ENCODE results near the gene NUP35. TPM values are rescaled to one million over a fixed set of nuclear protein-coding genes. Genes with fewer than 3 reads are reported as not detected.

The NUP35 gene
- total RNA-seq, 1 experiment from 2014 or later, result 25.0 TPM

DNA sequence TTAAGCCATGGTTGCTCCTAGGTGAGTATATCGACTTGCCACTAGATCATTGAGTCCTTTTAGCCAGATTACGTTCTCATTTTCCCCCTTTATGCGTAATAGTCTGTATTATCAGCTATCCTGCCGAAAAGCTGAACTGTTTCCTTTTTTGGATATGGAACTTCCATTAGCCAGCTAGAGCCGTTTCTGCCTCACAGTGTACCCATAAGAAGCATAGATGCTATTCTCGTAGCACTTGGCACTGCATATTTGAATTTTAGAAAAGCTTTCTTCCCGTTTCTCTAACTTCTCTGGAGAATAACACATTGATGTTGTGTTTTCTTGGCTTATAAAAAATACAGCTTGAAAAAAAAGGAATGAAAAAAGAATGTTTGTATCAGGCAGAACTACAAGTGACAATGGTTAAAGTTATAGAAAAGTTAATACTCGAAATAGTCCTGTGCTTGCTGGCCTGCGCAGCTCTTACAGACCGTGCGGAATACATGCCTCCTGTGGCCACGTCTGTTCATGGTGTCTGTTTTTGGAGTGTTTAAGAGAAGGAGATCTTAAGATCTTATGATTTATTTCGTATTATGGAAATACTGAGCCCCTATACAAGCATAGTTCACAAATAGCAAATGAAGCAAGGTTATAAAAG, 45.0 kb upstream of the NUP35 start:
- POLR2A ChIA-PET (ENCODE audit: unreplicated experiment), result interaction anchor here (0.6 to 0.7 kb wide), 4 partner anchors 22 to 148 kb away, joined by 5 to 11 read pairs (median 8); partner anchors contain the start of gene NCKAP1
- H4K20me1 ChIP-seq (ENCODE audit: low read length), result no peaks in the 10 kb centered on the region
- ATAC-seq, result peak; percentile 51

DNA sequence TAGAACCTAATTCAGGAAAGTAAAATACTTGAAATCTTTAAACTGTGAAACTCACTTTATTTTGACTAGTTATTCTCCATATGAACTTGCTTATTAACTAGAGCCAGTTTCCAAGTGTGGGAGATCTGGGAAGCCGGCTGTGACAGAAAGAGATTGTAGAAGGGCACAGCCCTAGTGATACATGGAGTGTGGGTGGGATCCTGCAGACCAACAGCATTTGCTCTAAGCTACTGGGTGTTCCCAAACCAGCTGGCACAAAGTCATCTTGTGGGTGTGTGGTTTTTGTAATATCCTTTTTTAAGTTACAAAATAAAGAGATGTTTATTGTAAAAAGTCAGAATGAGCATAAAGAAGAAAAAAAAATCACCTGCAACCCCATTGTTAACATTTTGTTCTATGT, 42.3 kb upstream of the NUP35 start:
- intact Hi-C loops (cut with micrococcal nuclease), result no loop called here
- CTCF ChIA-PET, result no interaction called here

More for the DNA sequence above, 45.0 kb upstream of the NUP35 start:
- no peaks in the 10 kb centered on the region for H3K9me3 ChIP-seq (ENCODE audit: low read length)
- H3K4me2 ChIP-seq (ENCODE audit: low read length), result peak overlapping the region; percentile 87
- no TSS peak for BruUV-seq (replicated peaks)
- no peak for DNase-seq
- no peaks in the 10 kb centered on the region for H3K79me2 ChIP-seq (ENCODE audit: low read length)
- no peaks in the 10 kb centered on the region for H3F3A ChIP-seq (ENCODE audit: low read length, unreplicated experiment)
- peak overlapping the region; percentile 80 for H3K4me3 ChIP-seq (ENCODE audit: low read length)
- no peaks in the 10 kb centered on the region for H3K27me3 ChIP-seq (ENCODE audit: low read length)
- intact Hi-C loops (cut with micrococcal nuclease), result no loop called here
- no peak for TF ChIP-seq EZH2 (IDR thresholded peaks at IDR 0.05; ENCODE audit: low read length, unreplicated experiment)
- no peak for TF ChIP-seq CTCF (conservative IDR thresholded peaks at IDR 0.05; ENCODE audit: low read depth, low read length)
- TF ChIP-seq EZH2phosphoT487 (IDR thresholded peaks at IDR 0.05; ENCODE audit: borderline replicate concordance, low read length), result no peak
- H3K9me2 ChIP-seq (replicated peaks; ENCODE audit: low read length), result no peaks in the 10 kb centered on the region
- H2AFZ ChIP-seq (ENCODE audit: low read length), result peak overlapping the region; percentile 88
- H3K9ac ChIP-seq (ENCODE audit: low read length), result peak overlapping the region; percentile 55
- H3K27ac ChIP-seq (ENCODE audit: low read length), result 0 out of 2 replicates have a peak overlapping the region, but pooled peaks have one; percentile 12
- CTCF ChIA-PET, result interaction anchor here (0.5 to 0.9 kb wide), 4 partner anchors 15 to 168 kb away, joined by 3 to 5 read pairs (median 4); no protein-coding TSS in a partner anchor
- peaks cover 13% of the 10 kb centered on the region for H3K4me1 ChIP-seq (ENCODE audit: insufficient read depth, low read length)
- H3K36me3 ChIP-seq (ENCODE audit: low read depth, low read length), result no peaks in the 10 kb centered on the region

More for the DNA sequence above, 42.3 kb upstream of the NUP35 start:
- no peak overlapping the region for H3K4me3 ChIP-seq (ENCODE audit: low read length)
- H2AFZ ChIP-seq (ENCODE audit: low read length), result no peak overlapping the region
- no peaks in the 10 kb centered on the region for H3K36me3 ChIP-seq (ENCODE audit: low read depth, low read length)
- no peak overlapping the region for H3K4me2 ChIP-seq (ENCODE audit: low read length)
- H3K27ac ChIP-seq (ENCODE audit: low read length), result no peak overlapping the region
- DNase-seq, result no peak
- no peak for ATAC-seq
- H3K9me3 ChIP-seq (ENCODE audit: low read length), result no peaks in the 10 kb centered on the region
- no TSS peak for BruUV-seq (replicated peaks)
- TF ChIP-seq EZH2 (IDR thresholded peaks at IDR 0.05; ENCODE audit: low read length, unreplicated experiment) (no peak), EZH2phosphoT487 (IDR thresholded peaks at IDR 0.05; ENCODE audit: borderline replicate concordance, low read length) (no peak), CTCF (conservative IDR thresholded peaks at IDR 0.05; ENCODE audit: low read depth, low read length) (no peak)
- no peaks in the 10 kb centered on the region for H3K27me3 ChIP-seq (ENCODE audit: low read length)
- no peaks in the 10 kb centered on the region for H3F3A ChIP-seq (ENCODE audit: low read length, unreplicated experiment)
- H4K20me1 ChIP-seq (ENCODE audit: low read length), result no peaks in the 10 kb centered on the region
- no peaks in the 10 kb centered on the region for H3K9me2 ChIP-seq (replicated peaks; ENCODE audit: low read length)
- H3K79me2 ChIP-seq (ENCODE audit: low read length), result no peaks in the 10 kb centered on the region
- H3K4me1 ChIP-seq (ENCODE audit: insufficient read depth, low read length), result peaks cover 13% of the 10 kb centered on the region
- POLR2A ChIA-PET (ENCODE audit: unreplicated experiment), result no interaction called here
- no peak overlapping the region for H3K9ac ChIP-seq (ENCODE audit: low read length)
